Activated T-helper 2 cell treated with anti-CD3 and anti-CD28 coated beads, Interferon-gamma antibody, Interleukin-2, Interleukin-4, amounts not matched to agents 10 μg/mL and 5 μg/mL and 100 μg/mL, durations not matched to agents 14 hours and 24 hours and 36 hours (primary cell): ENCODE results near the gene AKAP1. TPM values are rescaled to one million over a fixed set of nuclear protein-coding genes. Genes with fewer than 3 reads are reported as not detected.

Experiments used
- DNase-seq: peaks from one replicate; pipeline ENCODE4 v3.0.0; 2021; ENCODE audit warnings: low spot score
- H3K27ac Mint-ChIP-seq: one replicate; pipeline ENCODE4 v1.8.0; 2021; ENCODE audit warnings: mixed read lengths
- H3K27me3 Mint-ChIP-seq: one replicate; pipeline ENCODE4 v1.8.0; 2021; ENCODE audit warnings: low read depth, mixed read lengths
- H3K36me3 Mint-ChIP-seq: one replicate; pipeline ENCODE4 v1.8.0; 2021; ENCODE audit warnings: low read depth, mixed read lengths
- H3K4me1 Mint-ChIP-seq: one replicate; pipeline ENCODE4 v1.8.0; 2021; ENCODE audit warnings: low read depth, mixed read lengths
- H3K4me3 Mint-ChIP-seq: one replicate; pipeline ENCODE4 v1.8.0; 2021; ENCODE audit warnings: low read depth, mild to moderate bottlenecking, moderate library complexity, mixed read lengths
- H3K9me3 Mint-ChIP-seq: one replicate; pipeline ENCODE4 v1.8.0; 2021; ENCODE audit warnings: mixed read lengths
- intact Hi-C: fragments of 100-400 bp; cut with micrococcal nuclease; formaldehyde crosslinking; loops from one replicate; pipeline ENCODE4 v1.15.1; 2023
- total RNA-seq: library from RNA; stranded (reverse); gene quantifications from 2 replicates; pipeline ENCODE4 v1.2.3, GENCODE V29; 2022

The AKAP1 gene
- total RNA-seq, 1 donor from 2014 or later = 38.7 TPM

GRCh38 chr17:57111386-57111785, 26.3 kb downstream of the AKAP1 start:
- Mint-ChIP-seq H3K4me3 (no peak overlapping the region), H3K4me1 (peaks cover 4% of the 10 kb centered on the region), H3K9me3 (no peaks in the 10 kb centered on the region), H3K36me3 (peaks cover 20% of the 10 kb centered on the region), H3K27me3 (no peaks in the 10 kb centered on the region), H3K27ac (no peak overlapping the region)
- no peak for DNase-seq
- intact Hi-C loops = no loop called here

DNA sequence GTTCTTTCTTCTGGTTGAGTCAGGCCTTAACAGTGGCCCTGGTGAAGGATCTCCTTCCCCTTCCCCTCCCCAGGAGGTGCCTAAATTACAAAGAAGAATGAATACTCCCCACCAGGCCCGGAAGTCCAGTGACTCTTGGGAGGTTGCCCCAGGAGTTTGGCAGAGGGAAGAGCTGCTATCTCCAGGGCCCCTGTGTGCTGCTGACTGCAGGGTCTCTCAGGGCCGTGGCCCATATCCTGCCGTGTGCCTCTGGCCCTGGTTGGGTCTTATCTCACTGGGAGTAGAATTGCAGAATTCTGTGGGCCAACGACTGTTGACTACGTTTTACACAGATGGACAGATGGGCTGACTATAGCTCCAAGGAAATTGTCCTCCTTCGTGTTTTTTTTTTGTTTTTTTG, 28.0 kb downstream of the AKAP1 start:
- DNase-seq = no peak
- Mint-ChIP-seq H3K9me3 (no peaks in the 10 kb centered on the region), H3K27me3 (no peaks in the 10 kb centered on the region), H3K27ac (no peak overlapping the region), H3K36me3 (peaks cover 28% of the 10 kb centered on the region), H3K4me1 (no peaks in the 10 kb centered on the region), H3K4me3 (no peak overlapping the region)
- intact Hi-C loops = no loop called here

GRCh38 chr17:57113656-57114055, 28.6 kb downstream of the AKAP1 start:
- no peak overlapping the region for H3K4me3 Mint-ChIP-seq
- H3K36me3 Mint-ChIP-seq = peaks cover 34% of the 10 kb centered on the region
- H3K9me3 Mint-ChIP-seq = no peaks in the 10 kb centered on the region
- intact Hi-C loops = no loop called here
- no peaks in the 10 kb centered on the region for H3K4me1 Mint-ChIP-seq
- H3K27me3 Mint-ChIP-seq = no peaks in the 10 kb centered on the region
- no peak for DNase-seq
- H3K27ac Mint-ChIP-seq = no peak overlapping the region

DNA sequence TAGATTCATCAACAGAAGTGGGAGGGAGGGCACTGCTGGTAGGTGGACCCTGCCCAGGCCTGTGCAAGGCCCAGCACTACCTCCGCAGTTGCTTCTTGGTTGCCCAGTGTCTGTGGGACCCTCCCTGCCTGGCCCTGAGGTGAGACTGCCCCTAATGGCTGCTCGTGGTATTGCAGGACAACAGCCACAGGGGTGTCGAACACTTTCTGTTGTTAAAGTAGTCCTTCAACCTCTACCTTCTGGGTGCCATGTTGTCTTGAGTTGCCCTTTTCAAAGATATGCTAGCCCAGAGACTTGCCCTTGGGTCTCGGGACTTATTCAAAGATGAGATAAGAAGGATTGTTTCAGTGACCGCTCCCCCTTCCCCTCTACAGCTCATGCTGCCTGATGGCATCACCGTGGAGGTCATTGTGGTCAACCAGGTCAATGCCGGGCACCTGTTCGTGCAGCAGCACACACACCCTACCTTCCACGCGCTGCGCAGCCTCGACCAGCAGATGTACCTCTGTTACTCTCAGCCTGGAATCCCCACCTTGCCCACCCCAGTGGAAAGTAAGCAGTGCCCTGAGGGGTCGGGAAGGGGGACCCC, 29.1 kb downstream of the AKAP1 start:
- Mint-ChIP-seq H3K4me1 (no peaks in the 10 kb centered on the region), H3K27ac (no peak overlapping the region)

GRCh38 chr17:57115377-57115776, 30.3 kb downstream of the AKAP1 start:
- Mint-ChIP-seq H3K9me3 (no peaks in the 10 kb centered on the region), H3K4me3 (no peak overlapping the region), H3K4me1 (no peaks in the 10 kb centered on the region), H3K36me3 (peaks cover 42% of the 10 kb centered on the region), H3K27me3 (no peaks in the 10 kb centered on the region), H3K27ac (no peak overlapping the region)
- DNase-seq = no peak
- intact Hi-C loops = no loop called here

More for the DNA sequence above, 29.1 kb downstream of the AKAP1 start:
- no peak overlapping the region for H3K4me3 Mint-ChIP-seq
- H3K36me3 Mint-ChIP-seq = peaks cover 39% of the 10 kb centered on the region
- intact Hi-C loops = no loop called here
- DNase-seq = peak; percentile 35
- no peaks in the 10 kb centered on the region for H3K9me3 Mint-ChIP-seq
- no peaks in the 10 kb centered on the region for H3K27me3 Mint-ChIP-seq

DNA sequence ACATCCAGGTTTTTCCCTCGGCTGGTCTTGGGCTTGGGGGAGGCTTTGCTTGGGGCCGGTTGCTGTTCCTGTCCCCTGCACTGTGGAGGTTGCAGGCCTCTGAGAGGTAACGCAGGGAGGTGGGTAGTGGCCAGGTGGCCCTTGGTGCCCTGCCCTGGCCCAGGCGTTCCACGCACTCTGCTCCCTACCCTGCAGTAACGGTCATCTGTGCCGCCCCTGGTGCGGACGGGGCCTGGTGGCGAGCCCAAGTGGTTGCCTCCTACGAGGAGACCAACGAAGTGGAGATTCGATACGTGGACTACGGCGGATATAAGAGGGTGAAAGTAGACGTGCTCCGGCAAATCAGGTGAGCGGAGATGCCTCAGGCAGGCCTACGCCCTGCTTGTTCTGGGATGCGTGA, 30.9 kb downstream of the AKAP1 start:
- Mint-ChIP-seq H3K36me3 (peaks cover 47% of the 10 kb centered on the region), H3K27ac (no peak overlapping the region), H3K4me1 (no peaks in the 10 kb centered on the region), H3K4me3 (no peak overlapping the region), H3K9me3 (no peaks in the 10 kb centered on the region), H3K27me3 (no peaks in the 10 kb centered on the region)
- DNase-seq = no peak
- intact Hi-C loops = no loop called here

GRCh38 chr17:57117798-57118197, 32.8 kb downstream of the AKAP1 start:
- peaks cover 49% of the 10 kb centered on the region for H3K36me3 Mint-ChIP-seq
- H3K4me3 Mint-ChIP-seq = no peak overlapping the region
- H3K9me3 Mint-ChIP-seq = no peaks in the 10 kb centered on the region
- H3K27ac Mint-ChIP-seq = no peak overlapping the region
- H3K27me3 Mint-ChIP-seq = no peaks in the 10 kb centered on the region
- H3K4me1 Mint-ChIP-seq = no peaks in the 10 kb centered on the region
- no peak for DNase-seq
- intact Hi-C loops = no loop called here

DNA sequence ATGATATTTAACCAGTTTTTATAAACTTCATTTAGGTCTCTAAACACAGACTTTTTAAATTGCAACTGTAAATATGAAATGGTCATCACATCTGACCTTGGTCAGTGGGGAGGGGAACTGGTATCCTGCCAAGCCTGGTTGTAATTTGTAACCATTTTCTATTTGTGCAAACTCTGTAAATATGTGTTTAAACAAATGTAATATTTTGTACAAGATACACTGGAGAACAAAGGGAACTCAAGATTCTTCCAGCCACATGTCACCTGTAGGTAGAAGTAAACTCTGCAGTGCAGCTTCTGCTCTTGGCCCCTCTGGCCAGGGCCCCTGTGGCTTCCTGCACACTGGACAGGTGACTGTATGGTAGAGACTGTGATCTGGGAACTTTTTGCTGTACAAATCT, 35.8 kb downstream of the AKAP1 start:
- no peak overlapping the region for H3K4me3 Mint-ChIP-seq
- no peaks in the 10 kb centered on the region for H3K27me3 Mint-ChIP-seq
- H3K27ac Mint-ChIP-seq = no peak overlapping the region
- H3K4me1 Mint-ChIP-seq = no peaks in the 10 kb centered on the region
- H3K36me3 Mint-ChIP-seq = peaks cover 45% of the 10 kb centered on the region
- H3K9me3 Mint-ChIP-seq = no peaks in the 10 kb centered on the region
- no peak for DNase-seq
- intact Hi-C loops = no loop called here

- intact Hi-C loops = no loop called here
- Mint-ChIP-seq H3K27ac (no peak overlapping the region), H3K4me1 (no peaks in the 10 kb centered on the region), H3K36me3 (peaks cover 43% of the 10 kb centered on the region), H3K9me3 (no peaks in the 10 kb centered on the region), H3K27me3 (no peaks in the 10 kb centered on the region), H3K4me3 (no peak overlapping the region)
- no peak for DNase-seq
These were observed 36.4 kb downstream of the AKAP1 start for GRCh38 chr17:57121308-57122042.

DNA sequence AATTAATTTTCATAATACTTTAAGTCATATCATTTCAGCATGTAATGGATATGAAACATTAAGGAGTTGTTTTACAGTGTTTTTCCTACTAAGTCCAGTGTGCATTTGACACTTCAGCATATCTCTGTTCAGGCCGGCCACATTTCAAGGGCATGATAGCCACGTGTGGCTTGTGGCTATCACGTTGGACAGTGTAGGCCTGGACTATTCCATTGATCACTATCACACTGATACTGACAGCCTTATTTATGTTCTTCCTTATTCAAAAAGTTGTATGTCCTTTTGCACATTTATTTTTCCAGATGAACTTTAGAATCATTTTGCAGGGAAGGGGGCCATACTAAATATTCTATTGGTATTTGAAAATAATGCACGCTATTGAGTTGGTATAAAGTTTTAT, 39.0 kb downstream of the AKAP1 start:
- Mint-ChIP-seq H3K36me3 (peaks cover 25% of the 10 kb centered on the region), H3K27me3 (no peaks in the 10 kb centered on the region), H3K4me3 (no peak overlapping the region)

DNA sequence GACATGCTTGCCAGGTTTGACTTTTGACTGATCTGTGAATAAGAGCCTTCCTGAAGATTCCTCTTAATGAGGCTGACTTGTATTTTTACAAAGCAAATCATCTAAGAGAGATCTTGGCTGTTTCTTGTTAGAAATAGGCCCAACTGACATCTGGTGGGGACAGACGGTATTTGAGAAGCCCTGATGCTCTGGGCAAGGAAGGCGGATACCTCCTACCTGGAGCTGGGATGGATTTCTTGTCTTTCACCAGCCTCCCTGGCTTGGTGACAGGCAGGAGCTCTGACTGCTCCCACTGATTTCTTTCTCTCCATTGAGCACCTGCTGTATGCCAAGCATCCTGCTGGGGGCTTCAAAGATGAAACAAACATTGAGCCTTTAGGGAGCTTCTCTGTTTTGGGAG, 40.4 kb downstream of the AKAP1 start:
- no peak overlapping the region for H3K27ac Mint-ChIP-seq

More for the DNA sequence above, 39.0 kb downstream of the AKAP1 start:
- no peak for DNase-seq
- Mint-ChIP-seq H3K27ac (no peak overlapping the region), H3K4me1 (no peaks in the 10 kb centered on the region), H3K9me3 (no peaks in the 10 kb centered on the region)
- intact Hi-C loops = no loop called here

GRCh38 chr17:57125866-57126265, 40.8 kb downstream of the AKAP1 start:
- Mint-ChIP-seq H3K27ac (no peak overlapping the region), H3K9me3 (no peaks in the 10 kb centered on the region), H3K36me3 (peaks cover 14% of the 10 kb centered on the region), H3K27me3 (peaks cover 1% of the 10 kb centered on the region), H3K4me1 (no peaks in the 10 kb centered on the region), H3K4me3 (no peak overlapping the region)
- intact Hi-C loops = no loop called here
- DNase-seq = no peak

More for the DNA sequence above, 40.4 kb downstream of the AKAP1 start:
- Mint-ChIP-seq H3K4me3 (no peak overlapping the region), H3K27me3 (no peaks in the 10 kb centered on the region), H3K9me3 (no peaks in the 10 kb centered on the region), H3K36me3 (peaks cover 18% of the 10 kb centered on the region), H3K4me1 (no peaks in the 10 kb centered on the region)
- intact Hi-C loops = no loop called here
- no peak for DNase-seq

DNA sequence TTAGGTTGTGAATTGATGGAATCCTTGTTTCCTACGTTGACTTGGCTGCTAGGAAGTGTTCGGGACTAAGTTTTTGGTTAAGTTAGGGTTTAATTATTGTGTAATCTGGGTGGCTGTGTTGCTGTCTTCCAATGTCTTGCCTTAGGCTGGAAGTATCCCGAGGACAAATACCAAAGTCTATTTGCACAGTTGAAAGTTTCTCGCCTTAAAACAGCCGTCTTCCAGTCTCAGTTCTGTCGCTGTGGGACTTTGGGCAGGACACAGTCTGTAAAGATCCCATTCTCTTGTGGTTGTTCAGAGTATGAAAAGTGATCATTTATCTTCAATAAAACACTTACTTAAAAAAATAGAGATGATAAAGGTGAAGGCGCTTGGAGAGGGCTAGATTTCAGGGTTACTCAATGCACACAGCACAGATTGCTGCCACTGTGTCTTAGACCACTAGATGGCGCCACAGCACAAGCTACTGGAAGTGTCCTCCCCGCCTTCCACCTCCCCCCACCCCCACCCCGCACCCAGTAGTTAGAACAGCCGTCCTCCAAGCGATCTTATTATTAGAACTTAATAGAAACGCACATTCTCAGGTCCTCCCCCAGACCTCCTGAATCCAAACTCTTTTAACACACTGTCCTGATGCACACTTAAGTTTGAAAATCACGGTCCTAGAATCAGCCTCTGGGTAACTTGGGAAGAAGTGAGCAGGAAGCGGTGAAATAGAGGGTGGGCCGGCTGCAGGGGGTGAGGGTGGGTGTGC, 45.8 kb downstream of the AKAP1 start:
- Mint-ChIP-seq H3K4me1 (peaks cover 5% of the 10 kb centered on the region), H3K27me3 (peaks cover 1% of the 10 kb centered on the region), H3K4me3 (no peak overlapping the region), H3K36me3 (no peaks in the 10 kb centered on the region), H3K27ac (no peak overlapping the region), H3K9me3 (no peaks in the 10 kb centered on the region)
- intact Hi-C loops = loop anchor here (1.0 to 5.0 kb wide), 3 partner anchors 111 to 702 kb away; partner anchors contain the start of gene CCDC182
- peak; percentile 64 for DNase-seq
